Activated naive CD4-positive, alpha-beta T cell treated with anti-CD3 and anti-CD28 coated beads, Interleukin-2, amount 50 U/mL, for 24 hours (primary cell): Measurements from ENCODE around the gene DENND1A.
"Not testable (repeated sequence)": the region's sequence is repeated elsewhere in the genome, so short reads cannot be mapped to it uniquely, and the experiment has no call there.

Experiments used
- H3K27ac Mint-ChIP-seq: one replicate; pipeline ENCODE4 v1.8.0; 2021; ENCODE audit warnings: mild to moderate bottlenecking, mixed read lengths
- H3K27me3 Mint-ChIP-seq: one replicate; pipeline ENCODE4 v1.8.0; 2021; ENCODE audit warnings: mixed read lengths
- H3K36me3 Mint-ChIP-seq: one replicate; pipeline ENCODE4 v1.8.0; 2021; ENCODE audit warnings: mixed read lengths
- H3K4me1 Mint-ChIP-seq: one replicate; pipeline ENCODE4 v1.8.0; 2021; ENCODE audit warnings: mixed read lengths
- H3K4me3 Mint-ChIP-seq: one replicate; pipeline ENCODE4 v1.8.0; 2021; ENCODE audit warnings: mild to moderate bottlenecking, mixed read lengths
- H3K9me3 Mint-ChIP-seq: one replicate; pipeline ENCODE4 v1.8.0; 2021; ENCODE audit warnings: mixed read lengths

The DENND1A gene

DNA sequence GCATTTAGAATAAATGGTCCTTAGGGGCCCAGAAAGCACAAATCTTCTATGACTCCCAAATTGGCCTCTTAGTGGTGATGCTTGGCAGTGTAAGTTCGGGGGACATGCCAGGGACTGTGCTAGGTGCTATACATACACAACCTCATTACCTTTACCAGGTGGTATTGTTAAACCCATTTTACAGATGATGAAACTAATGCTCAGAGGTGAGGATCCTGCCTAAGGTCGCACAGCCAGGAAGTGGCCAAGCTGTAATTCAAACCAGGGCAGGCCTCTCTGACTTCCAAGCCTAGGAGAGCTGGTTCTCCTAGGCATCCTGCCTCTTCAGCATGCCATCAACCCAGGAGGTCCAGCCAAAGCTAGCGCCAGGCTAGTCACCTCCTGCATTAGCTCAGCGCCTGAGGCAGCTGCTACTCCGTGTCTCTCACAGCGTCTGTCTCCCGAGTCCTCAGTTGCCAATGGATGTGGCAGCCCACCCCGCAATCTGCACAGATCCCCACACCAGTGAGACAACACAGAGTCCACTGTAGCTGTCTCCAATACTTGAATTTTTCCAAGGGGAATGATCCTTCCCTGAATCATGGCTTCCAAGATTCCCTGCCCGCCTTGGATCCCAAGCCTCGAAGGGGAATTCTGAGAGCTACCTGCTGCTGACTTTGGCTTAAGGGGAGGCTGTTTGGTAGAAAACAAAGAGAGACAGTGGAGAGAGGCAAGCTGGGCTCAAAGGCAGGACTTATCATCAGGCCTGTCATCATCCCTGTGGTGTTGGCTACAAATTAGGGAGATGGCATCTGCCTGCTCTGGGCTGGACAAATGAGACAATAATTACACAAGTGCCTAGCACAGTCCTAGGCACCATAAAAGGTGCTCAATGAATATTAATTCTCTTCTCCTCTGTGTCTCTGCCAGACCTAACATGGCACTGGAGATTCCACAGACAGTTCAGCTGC is 521.3 kb downstream of the DENND1A start:
- no peaks in the 10 kb centered on the region for H3K9me3 Mint-ChIP-seq
- H3K4me1 Mint-ChIP-seq = peaks cover 14% of the 10 kb centered on the region
- H3K4me3 Mint-ChIP-seq = no peak overlapping the region
- H3K27me3 Mint-ChIP-seq = no peaks in the 10 kb centered on the region
- no peak overlapping the region for H3K27ac Mint-ChIP-seq
- no peaks in the 10 kb centered on the region for H3K36me3 Mint-ChIP-seq

DNA sequence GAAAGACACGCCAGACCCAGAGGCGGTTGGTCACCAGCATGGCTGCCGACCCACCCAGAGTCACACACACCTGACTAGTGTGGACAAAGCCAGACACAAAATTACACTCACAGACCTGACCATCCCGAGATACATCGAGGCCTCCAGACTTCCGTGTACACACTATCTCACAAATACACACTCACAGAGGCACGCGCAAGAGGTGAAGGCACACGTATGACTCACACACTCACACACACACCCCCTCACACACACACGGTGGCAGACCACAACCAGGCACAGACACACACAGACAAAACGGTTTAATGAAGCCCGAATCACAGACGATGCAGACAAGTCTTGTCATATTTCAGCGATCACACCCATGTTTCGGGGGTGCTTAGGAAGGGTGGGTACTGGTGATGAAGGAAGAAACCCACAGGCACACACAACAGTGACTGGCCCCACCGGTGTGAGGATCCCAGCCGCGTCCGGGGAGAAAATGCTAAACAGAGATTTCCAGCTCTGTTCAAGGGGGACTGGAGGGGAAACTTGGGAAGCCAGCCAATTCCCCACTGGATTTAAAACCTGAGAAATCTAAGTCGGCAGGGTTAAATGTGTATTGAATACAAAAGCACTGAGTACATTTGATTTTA is 522.6 kb downstream of the DENND1A start:
- H3K36me3 Mint-ChIP-seq = no peaks in the 10 kb centered on the region
- no peaks in the 10 kb centered on the region for H3K9me3 Mint-ChIP-seq
- peaks cover 14% of the 10 kb centered on the region for H3K4me1 Mint-ChIP-seq
- no peak overlapping the region for H3K4me3 Mint-ChIP-seq
- H3K27me3 Mint-ChIP-seq = no peaks in the 10 kb centered on the region
- H3K27ac Mint-ChIP-seq = no peak overlapping the region

- Mint-ChIP-seq H3K4me3 (no peak overlapping the region), H3K9me3 (no peaks in the 10 kb centered on the region), H3K36me3 (no peaks in the 10 kb centered on the region), H3K27me3 (no peaks in the 10 kb centered on the region), H3K4me1 (peaks cover 14% of the 10 kb centered on the region), H3K27ac (no peak overlapping the region)
These were observed 523.2 kb downstream of the DENND1A start for GRCh38 chr9:123406691-123407216.

- Mint-ChIP-seq H3K9me3 (no peaks in the 10 kb centered on the region), H3K27ac (no peak overlapping the region), H3K4me3 (no peak overlapping the region), H3K4me1 (peaks cover 14% of the 10 kb centered on the region), H3K36me3 (no peaks in the 10 kb centered on the region), H3K27me3 (no peaks in the 10 kb centered on the region)
These were observed 523.9 kb downstream of the DENND1A start for GRCh38 chr9:123406016-123406415.

DNA sequence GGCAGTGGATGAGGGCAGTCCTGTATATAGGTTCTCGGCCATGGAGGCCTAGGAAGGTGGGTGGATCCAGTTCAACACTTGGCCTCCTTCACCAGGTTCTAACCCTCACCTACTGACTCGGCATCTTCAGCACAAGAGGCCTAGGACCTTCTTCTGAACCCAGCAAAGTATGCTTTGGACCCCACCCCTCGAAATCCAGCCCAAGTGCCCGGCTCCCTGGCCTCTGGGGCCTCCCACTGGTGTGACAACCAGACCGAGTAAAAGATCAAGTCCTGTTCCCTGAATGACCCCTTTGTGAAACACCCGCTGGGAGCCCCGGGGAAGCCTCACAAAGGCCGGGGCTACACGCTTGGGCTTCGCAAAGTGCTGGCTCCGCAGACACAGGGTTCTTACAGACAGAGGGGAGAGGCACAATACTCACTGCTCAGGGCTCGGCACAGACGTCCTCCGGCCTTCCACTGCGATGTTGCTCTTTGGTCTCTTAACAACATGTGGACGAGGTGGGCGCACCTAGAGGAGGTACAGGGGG is 526.9 kb downstream of the DENND1A start:
- no peaks in the 10 kb centered on the region for H3K36me3 Mint-ChIP-seq
- H3K4me1 Mint-ChIP-seq = peaks cover 14% of the 10 kb centered on the region
- H3K27me3 Mint-ChIP-seq = no peaks in the 10 kb centered on the region
- no peak overlapping the region for H3K27ac Mint-ChIP-seq
- H3K9me3 Mint-ChIP-seq = no peaks in the 10 kb centered on the region
- no peak overlapping the region for H3K4me3 Mint-ChIP-seq

DNA sequence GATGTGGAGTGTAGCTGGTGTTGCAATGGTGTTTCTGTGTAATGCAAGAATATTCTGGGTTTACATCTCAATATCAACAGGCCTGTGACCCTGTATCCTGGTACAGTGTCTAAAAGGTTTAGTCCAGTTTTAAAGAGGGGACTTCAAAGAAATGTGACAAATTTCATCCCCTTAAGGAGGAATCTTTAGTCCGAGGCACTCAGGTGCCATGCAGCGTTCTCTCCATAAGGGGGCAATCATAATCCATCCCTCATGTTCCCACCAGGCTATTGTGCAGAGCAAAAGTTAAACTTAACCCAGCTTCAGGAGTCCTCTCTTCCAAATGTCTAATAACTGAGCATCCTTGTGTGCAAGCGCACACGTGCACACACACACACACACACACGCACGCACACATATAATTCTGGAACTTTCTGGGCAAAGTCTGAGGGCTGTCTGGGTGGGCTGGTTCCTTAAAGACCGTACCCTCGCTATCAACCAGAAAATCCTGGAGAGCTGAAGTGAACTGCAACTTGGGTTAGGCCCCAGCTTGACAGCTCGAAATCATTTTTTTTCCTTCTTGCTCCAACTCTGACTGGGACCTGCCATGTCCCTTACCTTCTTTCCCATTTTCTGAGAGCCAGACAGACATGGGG is 527.9 kb downstream of the DENND1A start:
- Mint-ChIP-seq H3K27me3 (no peaks in the 10 kb centered on the region), H3K36me3 (no peaks in the 10 kb centered on the region), H3K27ac (no peak overlapping the region), H3K9me3 (no peaks in the 10 kb centered on the region), H3K4me1 (peaks cover 10% of the 10 kb centered on the region), H3K4me3 (no peak overlapping the region)

GRCh38 chr9:123400926-123401503 is 528.9 kb downstream of the DENND1A start:
- Mint-ChIP-seq H3K36me3 (no peaks in the 10 kb centered on the region), H3K27me3 (no peaks in the 10 kb centered on the region), H3K27ac (no peak overlapping the region), H3K4me1 (peaks cover under 1% of the 10 kb centered on the region), H3K9me3 (no peaks in the 10 kb centered on the region), H3K4me3 (no peak overlapping the region)

- Mint-ChIP-seq H3K36me3 (peaks cover 2% of the 10 kb centered on the region), H3K4me3 (no peak overlapping the region), H3K4me1 (no peaks in the 10 kb centered on the region), H3K27me3 (no peaks in the 10 kb centered on the region), H3K9me3 (no peaks in the 10 kb centered on the region), H3K27ac (no peak overlapping the region)
These were observed 530.0 kb downstream of the DENND1A start for GRCh38 chr9:123399803-123400378.

GRCh38 chr9:123398938-123399337 is 531.0 kb downstream of the DENND1A start:
- not testable (repeated sequence) for H3K9me3 Mint-ChIP-seq, H3K4me1 Mint-ChIP-seq, H3K4me3 Mint-ChIP-seq, H3K27me3 Mint-ChIP-seq, H3K27ac Mint-ChIP-seq, H3K36me3 Mint-ChIP-seq

DNA sequence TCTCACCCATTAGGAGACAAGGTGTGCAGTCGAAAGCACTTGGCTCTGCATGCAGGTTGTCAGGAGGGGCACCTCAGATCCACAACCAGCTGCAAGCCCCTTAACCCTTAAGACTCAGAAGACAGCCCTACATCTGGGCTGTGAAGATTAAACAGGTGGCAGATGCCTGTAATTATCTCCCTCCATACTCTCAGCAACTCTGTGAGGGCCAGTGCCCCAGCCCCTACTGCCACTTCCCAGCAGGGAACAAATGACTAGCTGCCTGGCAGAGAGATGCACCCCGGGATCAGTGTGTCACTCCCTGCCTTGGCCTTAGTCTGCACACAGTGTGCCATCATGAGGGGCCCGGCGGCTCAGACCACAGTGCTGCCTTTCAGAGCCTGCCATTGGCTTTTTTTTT is 532.0 kb downstream of the DENND1A start:
- no peak overlapping the region for H3K4me3 Mint-ChIP-seq
- no peaks in the 10 kb centered on the region for H3K4me1 Mint-ChIP-seq
- H3K27ac Mint-ChIP-seq = no peak overlapping the region
- no peaks in the 10 kb centered on the region for H3K27me3 Mint-ChIP-seq
- H3K9me3 Mint-ChIP-seq = no peaks in the 10 kb centered on the region
- peaks cover 3% of the 10 kb centered on the region for H3K36me3 Mint-ChIP-seq

GRCh38 chr9:123395689-123396511 is 534.0 kb downstream of the DENND1A start:
- H3K27ac Mint-ChIP-seq = no peak overlapping the region
- H3K27me3 Mint-ChIP-seq = no peaks in the 10 kb centered on the region
- no peaks in the 10 kb centered on the region for H3K9me3 Mint-ChIP-seq
- no peak overlapping the region for H3K4me3 Mint-ChIP-seq
- H3K4me1 Mint-ChIP-seq = no peaks in the 10 kb centered on the region
- peaks cover 3% of the 10 kb centered on the region for H3K36me3 Mint-ChIP-seq

DNA sequence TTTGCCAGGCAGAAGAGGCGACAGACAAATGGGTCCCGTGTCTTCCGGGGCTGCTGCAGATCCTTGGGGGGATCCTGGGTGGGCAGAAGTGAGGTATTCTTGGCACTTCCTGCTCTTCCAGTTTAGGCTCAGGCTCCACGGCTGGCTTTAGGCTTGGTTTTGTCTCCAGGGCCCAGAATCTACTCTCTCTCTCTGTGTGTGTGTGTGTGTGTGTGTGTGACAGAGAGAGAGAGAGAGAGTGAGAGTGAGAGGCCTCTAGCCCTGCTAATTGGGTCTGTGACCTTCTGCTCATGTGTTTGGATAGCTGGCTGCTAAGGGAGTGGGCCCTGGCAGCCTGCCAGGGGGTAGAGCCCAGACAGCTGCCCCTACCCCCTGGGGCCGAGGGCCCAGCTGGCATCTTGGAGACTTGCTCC is 534.6 kb downstream of the DENND1A start:
- no peaks in the 10 kb centered on the region for H3K27me3 Mint-ChIP-seq
- no peak overlapping the region for H3K27ac Mint-ChIP-seq
- no peak overlapping the region for H3K4me3 Mint-ChIP-seq

GRCh38 chr9:123394291-123395235 is 535.4 kb downstream of the DENND1A start:
- Mint-ChIP-seq H3K27ac (no peak overlapping the region), H3K27me3 (no peaks in the 10 kb centered on the region), H3K4me1 (no peaks in the 10 kb centered on the region), H3K4me3 (no peak overlapping the region), H3K36me3 (peaks cover 3% of the 10 kb centered on the region), H3K9me3 (no peaks in the 10 kb centered on the region)

More for the DNA sequence above, 534.6 kb downstream of the DENND1A start:
- H3K9me3 Mint-ChIP-seq = no peaks in the 10 kb centered on the region
- no peaks in the 10 kb centered on the region for H3K4me1 Mint-ChIP-seq
- H3K36me3 Mint-ChIP-seq = peaks cover 3% of the 10 kb centered on the region
